WTC11 (cell line): ENCODE results near the gene FBXW2. TPM values are rescaled to one million over a fixed set of nuclear protein-coding genes. Genes with fewer than 3 reads are reported as not detected.

ENCODE experiments used
- ATAC-seq: fragments of 200-7000 bp; cut with Tn5 transposase; 2 replicates; pipeline ENCODE4 v1.10.0; 2021; ENCODE audit warnings: mild to moderate bottlenecking, moderate library complexity
- CTCF ChIA-PET: fragments of 300-600 bp; sonication (Branson Sonifier 250); formaldehyde crosslinking; loops from one replicate; lab custom pipeline; 2021; ENCODE audit warnings: antibody characterized with exemption; lab: Charles Lee
- POLR2A ChIA-PET: fragments of 350-600 bp; sonication (Branson Sonifier 250); formaldehyde crosslinking; loops from one replicate; lab custom pipeline; 2021; ENCODE audit warnings: antibody characterized with exemption; lab: Charles Lee
- DNase-seq: peaks from one replicate; pipeline ENCODE4 v3.0.0; 2021; ENCODE audit warnings: low spot score
- H3K27ac Mint-ChIP-seq: 2 replicates; pipeline ENCODE4 v1.8.0; 2021; ENCODE audit warnings: mixed read lengths
- H3K27me3 Mint-ChIP-seq: 2 replicates; pipeline ENCODE4 v1.8.0; 2021; ENCODE audit warnings: low read depth, mild to moderate bottlenecking, moderate library complexity, mixed read lengths
- H3K36me3 Mint-ChIP-seq: 2 replicates; pipeline ENCODE4 v1.8.0; 2021; ENCODE audit warnings: mixed read lengths
- H3K4me1 Mint-ChIP-seq: 2 replicates; pipeline ENCODE4 v1.8.0; 2022; ENCODE audit warnings: mixed read lengths
- H3K4me3 Mint-ChIP-seq: 2 replicates; pipeline ENCODE4 v1.8.0; 2021; ENCODE audit warnings: mild to moderate bottlenecking, moderate library complexity, mixed read lengths
- H3K9me3 Mint-ChIP-seq: 2 replicates; pipeline ENCODE4 v1.8.0; 2021; ENCODE audit warnings: mixed read lengths
- ATF3 ChIP-seq: sonication (generic); formaldehyde crosslinking; conservative IDR thresholded peaks from 2 replicates; pipeline ENCODE4 v1.8.1; 2022; ENCODE audit warnings: mild to moderate bottlenecking, missing genetic modification reagents
- CDX4 ChIP-seq: fragments of 250-450 bp; sonication (Bioruptor Pico); IDR thresholded peaks from 2 replicates; pipeline ENCODE4 v1.9.0; 2021; ENCODE audit warnings: moderate library complexity, mild to moderate bottlenecking, inconsistent platforms, borderline replicate concordance
- ESRRA ChIP-seq: sonication (generic); formaldehyde crosslinking; IDR thresholded peaks from 2 replicates; pipeline ENCODE4 v1.8.1; 2022; ENCODE audit warnings: mild to moderate bottlenecking, missing genetic modification reagents, borderline replicate concordance
- FOXJ3 ChIP-seq: sonication (generic); formaldehyde crosslinking; IDR thresholded peaks from 2 replicates; pipeline ENCODE4 v1.9.0; 2021; ENCODE audit warnings: missing genetic modification reagents, mild to moderate bottlenecking, borderline replicate concordance
- HMGXB4 ChIP-seq: sonication (generic); formaldehyde crosslinking; IDR thresholded peaks from 2 replicates; pipeline ENCODE4 v1.8.1; 2023; ENCODE audit warnings: mild to moderate bottlenecking, moderate library complexity, missing genetic modification reagents
- JAZF1 ChIP-seq: fragments of 250-450 bp; sonication (Bioruptor Pico); IDR thresholded peaks from 2 replicates; pipeline ENCODE4 v1.9.0; 2021; ENCODE audit warnings: moderate library complexity, mild to moderate bottlenecking, inconsistent platforms
- MAX ChIP-seq: sonication (generic); formaldehyde crosslinking; IDR thresholded peaks from 2 replicates; pipeline ENCODE4 v1.8.0; 2022; ENCODE audit warnings: mild to moderate bottlenecking, missing genetic modification reagents
- NFATC4 ChIP-seq: fragments of 250-450 bp; sonication (Bioruptor Pico); IDR thresholded peaks from 2 replicates; pipeline ENCODE4 v1.9.0; 2021; ENCODE audit warnings: mild to moderate bottlenecking
- NFE2L1 ChIP-seq: sonication (generic); formaldehyde crosslinking; IDR thresholded peaks from 2 replicates; pipeline ENCODE4 v1.8.1; 2023; ENCODE audit warnings: missing genetic modification reagents
- NFYB ChIP-seq: sonication (generic); formaldehyde crosslinking; conservative IDR thresholded peaks from 2 replicates; pipeline ENCODE4 v1.8.0; 2022; ENCODE audit warnings: low read depth, missing genetic modification reagents
- PREB ChIP-seq: sonication (generic); formaldehyde crosslinking; IDR thresholded peaks from 2 replicates; pipeline ENCODE4 v1.8.1; 2022; ENCODE audit warnings: mild to moderate bottlenecking, missing genetic modification reagents, moderate library complexity, borderline replicate concordance
- RELA ChIP-seq: sonication (generic); formaldehyde crosslinking; IDR thresholded peaks from 2 replicates; pipeline ENCODE4 v1.8.1; 2022; ENCODE audit warnings: missing genetic modification reagents, mild to moderate bottlenecking, borderline replicate concordance
- SOX15 ChIP-seq: fragments of 250-450 bp; sonication (Bioruptor Pico); IDR thresholded peaks from 2 replicates; pipeline ENCODE4 v1.9.0; 2021; ENCODE audit warnings: mild to moderate bottlenecking
- TEAD4 ChIP-seq: sonication (generic); formaldehyde crosslinking; IDR thresholded peaks from 2 replicates; pipeline ENCODE4 v1.8.0; 2022; ENCODE audit warnings: mild to moderate bottlenecking, missing genetic modification reagents
- ZBTB21 ChIP-seq: sonication (generic); formaldehyde crosslinking; IDR thresholded peaks from 2 replicates; pipeline ENCODE4 v1.8.1; 2023; ENCODE audit warnings: mild to moderate bottlenecking, missing genetic modification reagents, borderline replicate concordance
- ZBTB43 ChIP-seq: sonication (generic); formaldehyde crosslinking; IDR thresholded peaks from 2 replicates; pipeline ENCODE4 v1.8.1; 2023; ENCODE audit warnings: mild to moderate bottlenecking, missing genetic modification reagents
- ZNF263 ChIP-seq: sonication (generic); formaldehyde crosslinking; IDR thresholded peaks from 2 replicates; pipeline ENCODE4 v1.8.1; 2022; ENCODE audit warnings: low read depth, mild to moderate bottlenecking, moderate library complexity, missing genetic modification reagents
- ZNF281 ChIP-seq: sonication (generic); formaldehyde crosslinking; IDR thresholded peaks from 2 replicates; pipeline ENCODE4 v1.8.0; 2023; ENCODE audit warnings: mild to moderate bottlenecking, missing genetic modification reagents
- total RNA-seq: library from RNA; stranded (reverse); gene quantifications from 3 replicates; pipeline ENCODE4 v1.2.3, GENCODE V29; 2021

Gene FBXW2
- total RNA-seq, 1 experiment from 2014 or later: 59.8 TPM

GRCh38 chr9:120764476-120764875 lies 28.7 kb downstream of the FBXW2 start:
- ATAC-seq (no peak), DNase-seq (no peak)
- peaks cover 5% of the 10 kb centered on the region; the same call in 1 of the 2 replicates for H3K4me1 Mint-ChIP-seq
- TF ChIP-seq ESRRA (CRISPR knock-in tag) (no peak), NFYB (CRISPR knock-in tag) (no peak), JAZF1 (CRISPR knock-in tag) (no peak), SOX15 (CRISPR knock-in tag) (no peak), MAX (no peak), ZBTB21 (CRISPR knock-in tag) (no peak), HMGXB4 (CRISPR knock-in tag) (no peak), CDX4 (CRISPR knock-in tag) (no peak), NFATC4 (CRISPR knock-in tag) (no peak), ZBTB43 (CRISPR knock-in tag) (no peak), ATF3 (CRISPR knock-in tag) (no peak), NFE2L1 (CRISPR knock-in tag) (no peak)
- H3K9me3 Mint-ChIP-seq: no peaks in the 10 kb centered on the region
- POLR2A ChIA-PET: no interaction called here
- CTCF ChIA-PET: no interaction called here
- no peak overlapping the region for H3K27ac Mint-ChIP-seq
- no peaks in the 10 kb centered on the region for H3K27me3 Mint-ChIP-seq
- peaks cover 40% of the 10 kb centered on the region for H3K36me3 Mint-ChIP-seq
- no peak overlapping the region for H3K4me3 Mint-ChIP-seq

GRCh38 chr9:120761006-120761405 lies 32.2 kb downstream of the FBXW2 start:
- Mint-ChIP-seq H3K4me3 (no peak overlapping the region), H3K36me3 (peaks cover 25% of the 10 kb centered on the region), H3K27me3 (no peaks in the 10 kb centered on the region), H3K4me1 (no peaks in the 10 kb centered on the region), H3K9me3 (no peaks in the 10 kb centered on the region), H3K27ac (no peak overlapping the region; the same call in none of the 2 replicates)
- POLR2A ChIA-PET: no interaction called here
- ATAC-seq (no peak), DNase-seq (no peak)
- TF ChIP-seq ZNF281 (CRISPR knock-in tag): no peak
- TF ChIP-seq PREB: no peak
- no peak for TF ChIP-seq RELA (CRISPR knock-in tag)
- TF ChIP-seq ZNF263 (CRISPR knock-in tag): no peak
- TF ChIP-seq MAX: no peak
- no peak for TF ChIP-seq TEAD4 (CRISPR knock-in tag)
- no peak for TF ChIP-seq FOXJ3 (CRISPR knock-in tag)
- no peak for TF ChIP-seq CDX4 (CRISPR knock-in tag)
- no peak for TF ChIP-seq ESRRA (CRISPR knock-in tag)
- CTCF ChIA-PET: no interaction called here
